MM.1S (cell line): ENCODE data around the gene BACE1.

Source experiments
- CTCF ChIP-seq: fragments of 300-600 bp; sonication (generic); IDR thresholded peaks from 2 replicates; pipeline ENCODE4 v1.5.1; 2016; ENCODE audit warnings: antibody characterized with exemption, low read length, mixed read lengths
- EZH2phosphoT487 ChIP-seq: fragments of 300-600 bp; sonication (generic); IDR thresholded peaks from 2 replicates; pipeline ENCODE4 v1.6.1; 2018; ENCODE audit warnings: antibody characterized with exemption, low read length

GRCh38 chr11:117335399-117335798 is 19.3 kb upstream of the BACE1 start:
- TF ChIP-seq CTCF (no peak), EZH2phosphoT487 (no peak)
